Amniotic epithelial cell (primary cell): ENCODE results near the gene UNC45A.
A peak's percentile ranks its signal among the peaks of the same experiment; 100 is the strongest.
"Not testable (repeated sequence)": the region's sequence is repeated elsewhere in the genome, so short reads cannot be mapped to it uniquely, and the experiment has no call there.

Source experiments
- DNase-seq: peaks from one replicate; pipeline ENCODE4 v3.0.0-alpha.2; 2010; ENCODE audit warnings: low read depth

UNC45A gene

GRCh38 chr15:90903733-90904536 is 31.1 kb upstream of the UNC45A start:
- DNase-seq, result no peak

GRCh38 chr15:90904746-90905145 is 30.3 kb upstream of the UNC45A start:
- no peak for DNase-seq

GRCh38 chr15:90905306-90906180 is 29.5 kb upstream of the UNC45A start:
- no peak for DNase-seq

- no peak for DNase-seq
Measured at GRCh38 chr15:90906181-90906849, 28.8 kb upstream of the UNC45A start.

GRCh38 chr15:90907051-90907660 is 27.9 kb upstream of the UNC45A start:
- no peak for DNase-seq

GRCh38 chr15:90907838-90908507 is 27.1 kb upstream of the UNC45A start:
- DNase-seq, result no peak

GRCh38 chr15:90909449-90909848 is 25.6 kb upstream of the UNC45A start:
- not testable (repeated sequence) for DNase-seq

- no peak for DNase-seq
Measured at GRCh38 chr15:90909976-90910375, 25.1 kb upstream of the UNC45A start.

- no peak for DNase-seq
Measured at GRCh38 chr15:90910441-90911301, 24.4 kb upstream of the UNC45A start.

GRCh38 chr15:90911302-90911623 is 23.8 kb upstream of the UNC45A start:
- no peak for DNase-seq

GRCh38 chr15:90911906-90912769 is 22.9 kb upstream of the UNC45A start:
- DNase-seq, result no peak

GRCh38 chr15:90912770-90913075 is 22.4 kb upstream of the UNC45A start:
- DNase-seq, result no peak

- no peak for DNase-seq
Measured at GRCh38 chr15:90913398-90913944, 21.6 kb upstream of the UNC45A start.

GRCh38 chr15:90914305-90915080 is 20.6 kb upstream of the UNC45A start:
- DNase-seq, result no peak

GRCh38 chr15:90915216-90915807 is 19.8 kb upstream of the UNC45A start:
- DNase-seq, result no peak

- DNase-seq, result peak; percentile 50
Measured at GRCh38 chr15:90915808-90916440, 19.2 kb upstream of the UNC45A start.

- DNase-seq, result no peak
Measured at GRCh38 chr15:90916461-90916860, 18.6 kb upstream of the UNC45A start.

GRCh38 chr15:90917569-90917968 is 17.5 kb upstream of the UNC45A start:
- no peak for DNase-seq
